GM18511 (cell line): Measurements from ENCODE around the gene USP12.
A peak's percentile ranks its signal among the peaks of the same experiment; 100 is the strongest.
"Not testable (repeated sequence)": the region's sequence is repeated elsewhere in the genome, so short reads cannot be mapped to it uniquely, and the experiment has no call there.

Source experiments
- ATAC-seq: cut with Tn5 transposase; IDR thresholded peaks from one replicate; pipeline ENCODE4 v1.9.1; 2021; ENCODE audit warnings: mild to moderate bottlenecking, moderate library complexity; ENCODE audit not compliant: unreplicated experiment

The USP12 gene

GRCh38 chr13:27151798-27152599, 19.6 kb downstream of the USP12 start:
- peak; percentile 43 for ATAC-seq

GRCh38 chr13:27149702-27150101, 21.9 kb downstream of the USP12 start:
- no peak for ATAC-seq

- no peak for ATAC-seq
Observed at GRCh38 chr13:27148900-27149299, 22.7 kb downstream of the USP12 start.

GRCh38 chr13:27147530-27148170, 24.0 kb downstream of the USP12 start:
- peak; percentile 79 for ATAC-seq

- no peak for ATAC-seq
Observed at GRCh38 chr13:27141746-27142145, 29.9 kb downstream of the USP12 start.

- not testable (repeated sequence) for ATAC-seq
Observed at GRCh38 chr13:27141159-27141558, 30.5 kb downstream of the USP12 start.

- no peak for ATAC-seq
Observed at GRCh38 chr13:27140060-27140459, 31.6 kb downstream of the USP12 start.

GRCh38 chr13:27139565-27139964, 32.0 kb downstream of the USP12 start:
- ATAC-seq, result no peak

GRCh38 chr13:27138457-27139093, 33.0 kb downstream of the USP12 start:
- no peak for ATAC-seq

- no peak for ATAC-seq
Observed at GRCh38 chr13:27137759-27138158, 33.9 kb downstream of the USP12 start.

- no peak for ATAC-seq
Observed at GRCh38 chr13:27135023-27135422, 36.6 kb downstream of the USP12 start.

- no peak for ATAC-seq
Observed at GRCh38 chr13:27133889-27134288, 37.7 kb downstream of the USP12 start.

- ATAC-seq, result no peak
Observed at GRCh38 chr13:27132538-27132937, 39.1 kb downstream of the USP12 start.

GRCh38 chr13:27131906-27132305, 39.7 kb downstream of the USP12 start:
- ATAC-seq, result no peak

- ATAC-seq, result peak; percentile 89
Observed at GRCh38 chr13:27130979-27131623, 40.5 kb downstream of the USP12 start.

- ATAC-seq, result no peak
Observed at GRCh38 chr13:27130223-27130978, 41.2 kb downstream of the USP12 start.

- ATAC-seq, result no peak
Observed at GRCh38 chr13:27128825-27129627, 42.6 kb downstream of the USP12 start.

GRCh38 chr13:27126859-27127258, 44.8 kb downstream of the USP12 start:
- no peak for ATAC-seq

GRCh38 chr13:27125357-27126282, 46.0 kb downstream of the USP12 start:
- no peak for ATAC-seq
